OCI-LY7 (cell line): ENCODE measurements around the gene METTL3. TPM values are rescaled to one million over a fixed set of nuclear protein-coding genes. Genes with fewer than 3 reads are reported as not detected.

ENCODE experiments used
- BruUV-seq: library from RNA; stranded (reverse); fragments of 400-500 nt; replicated peaks from 2 replicates; lab custom pipeline; 2021; lab: Mats Ljungman, UMichigan
- CTCF ChIA-PET: fragments of 300-600 bp; sonication (Branson Sonifier 250); formaldehyde crosslinking; loops from one replicate; lab custom pipeline; 2022; ENCODE audit warnings: antibody characterized with exemption; ENCODE audit not compliant: unreplicated experiment; lab: Charles Lee
- POLR2A ChIA-PET: fragments of 300-600 bp; sonication (Branson Sonifier 250); formaldehyde crosslinking; loops from one replicate; lab custom pipeline; 2022; ENCODE audit warnings: antibody characterized with exemption; lab: Charles Lee
- DNase-seq: peaks from one replicate; pipeline ENCODE4 v3.0.0-alpha.2; 2015; ENCODE audit warnings: low spot score
- H2AFZ ChIP-seq: fragments of 200-600 bp; sonication (generic), shearing (Covaris generic); 2 replicates; pipeline ENCODE4 v1.6.1; 2014; ENCODE audit warnings: mild to moderate bottlenecking, antibody characterized with exemption, low read length, moderate library complexity
- H3K27ac ChIP-seq: fragments of 200-600 bp; sonication (generic); 2 replicates; pipeline ENCODE4 v1.5.1; 2014; ENCODE audit warnings: mixed run types, low read depth, mild to moderate bottlenecking, moderate library complexity, low read length, inconsistent platforms; ENCODE audit not compliant: poor library complexity, severe bottlenecking
- H3K36me3 ChIP-seq: fragments of 200-600 bp; sonication (generic); 2 replicates; pipeline ENCODE4 v1.6.1; 2014; ENCODE audit warnings: mild to moderate bottlenecking, antibody characterized with exemption, low read length, moderate library complexity, mixed read lengths; ENCODE audit not compliant: insufficient read depth
- H3K4me1 ChIP-seq: fragments of 200-600 bp; sonication (generic); 2 replicates; pipeline ENCODE4 v1.5.1; 2014; ENCODE audit warnings: mild to moderate bottlenecking, low read length; ENCODE audit not compliant: insufficient read depth, poor library complexity, severe bottlenecking
- H3K4me2 ChIP-seq: fragments of 200-600 bp; sonication (generic); 2 replicates; pipeline ENCODE4 v1.6.1; 2014; ENCODE audit warnings: mild to moderate bottlenecking, low read length
- H3K4me3 ChIP-seq: fragments of 200-600 bp; sonication (generic); 2 replicates; pipeline ENCODE4 v1.5.1; 2014; ENCODE audit warnings: mild to moderate bottlenecking, low read depth, low read length; ENCODE audit not compliant: poor library complexity, severe bottlenecking
- H3K79me2 ChIP-seq: fragments of 200-600 bp; sonication (generic); 2 replicates; pipeline ENCODE4 v1.6.1; 2016; ENCODE audit warnings: low read depth, mild to moderate bottlenecking, low read length, moderate library complexity, mixed read lengths; ENCODE audit not compliant: insufficient read depth
- H3K9me2 ChIP-seq: fragments of 200-600 bp; sonication (generic); 2 replicates; pipeline ENCODE4 v1.6.1; 2016; ENCODE audit warnings: mild to moderate bottlenecking, low read length, mixed read lengths; ENCODE audit not compliant: insufficient read depth
- H3K9me3 ChIP-seq: fragments of 200-600 bp; sonication (generic); 2 replicates; pipeline ENCODE4 v1.6.1; 2014; ENCODE audit warnings: mild to moderate bottlenecking, mixed run types, low read length, mixed read lengths
- H4K20me1 ChIP-seq: fragments of 200-600 bp; sonication (generic); 2 replicates; pipeline ENCODE4 v1.6.1; 2014; ENCODE audit warnings: mild to moderate bottlenecking, antibody characterized with exemption, low read length, moderate library complexity, mixed read lengths; ENCODE audit not compliant: insufficient read depth
- CTCF ChIP-seq: fragments of 200-600 bp; sonication (generic); conservative IDR thresholded peaks from 2 replicates; pipeline ENCODE4 v1.5.1; 2014; ENCODE audit warnings: mild to moderate bottlenecking, antibody characterized with exemption, low read length, moderate library complexity, mixed read lengths
- EZH2phosphoT487 ChIP-seq: fragments of 200-600 bp; sonication (generic); IDR thresholded peaks from 2 replicates; pipeline ENCODE4 v1.6.1; 2018; ENCODE audit warnings: low read depth, borderline replicate concordance, mild to moderate bottlenecking, mixed run types, antibody characterized with exemption, low read length, moderate library complexity, mixed read lengths
- intact Hi-C: fragments of 100-400 bp; cut with micrococcal nuclease; formaldehyde crosslinking; loops from one replicate; pipeline ENCODE4 v1.10.0; 2022; ENCODE audit not compliant: unreplicated experiment
- total RNA-seq, 2 experiments: library from RNA; depleted of rRNA in 1 of 2; stranded (reverse); fragments of >200 nt in 1 of 2; shearing (Covaris generic) in 1 of 2; gene quantifications; 2 replicates each; pipeline ENCODE4 v1.2.3, GENCODE V29; 2014 to 2022

METTL3 gene
- total RNA-seq, 2 experiments from 2014 or later = 101 to 145 TPM

GRCh38 chr14:21454843-21455544 is 56.1 kb downstream of the METTL3 start:
- H2AFZ ChIP-seq = 0 out of 2 replicates have a peak overlapping the region, but pooled peaks have one; percentile 70
- POLR2A ChIA-PET = interaction anchor here (0.9 to 4.1 kb wide), 7 partner anchors 8 to 185 kb away, joined by 3 to 35 read pairs (median 6); partner anchors contain the start of genes RAB2B, SALL2 and TOX4
- peaks cover 17% of the 10 kb centered on the region; the same call in 1 of the 2 replicates for H4K20me1 ChIP-seq
- intact Hi-C loops = no loop called here
- H3K36me3 ChIP-seq = peaks cover 42% of the 10 kb centered on the region
- peak; percentile 36 for DNase-seq
- BruUV-seq = TSS peak; percentile 63
- H3K9me2 ChIP-seq = no peaks in the 10 kb centered on the region
- peak overlapping the region; percentile 88 for H3K4me2 ChIP-seq
- peaks cover 23% of the 10 kb centered on the region for H3K4me1 ChIP-seq
- peaks cover 57% of the 10 kb centered on the region for H3K79me2 ChIP-seq
- H3K27ac ChIP-seq = peak overlapping the region; percentile 73
- TF ChIP-seq EZH2phosphoT487 (no peak), CTCF (no peak)
- H3K4me3 ChIP-seq = peak overlapping the region; percentile 91
- no peaks in the 10 kb centered on the region for H3K9me3 ChIP-seq
- CTCF ChIA-PET = interaction anchor here (0.6 to 1.7 kb wide), 3 partner anchors 10 to 146 kb away, joined by 3 to 5 read pairs (median 3); no protein-coding TSS in a partner anchor

- Histone ChIP-seq H4K20me1 (peaks cover 14% of the 10 kb centered on the region; the same call in 1 of the 2 replicates), H3K36me3 (peaks cover 53% of the 10 kb centered on the region), H3K9me2 (no peaks in the 10 kb centered on the region), H3K79me2 (peaks cover 92% of the 10 kb centered on the region), H3K4me2 (no peak overlapping the region), H3K9me3 (no peaks in the 10 kb centered on the region), H3K4me1 (peaks cover 22% of the 10 kb centered on the region), H2AFZ (no peak overlapping the region), H3K27ac (no peak overlapping the region), H3K4me3 (no peak overlapping the region)
- ChIA-PET CTCF (no interaction called here), POLR2A (interaction anchor here (1.1 kb wide), 1 partner anchor 13 kb away, joined by 5 read pairs; no protein-coding TSS in a partner anchor)
- intact Hi-C loops = no loop called here
- no TSS peak for BruUV-seq
- no peak for DNase-seq
- TF ChIP-seq CTCF (no peak), EZH2phosphoT487 (no peak)
These were observed 61.3 kb downstream of the METTL3 start for GRCh38 chr14:21449899-21450216.

Other genes starting within 250 kb of the METTL3 start
- 887 and 1,000 TPM in 2 replicates for gene HNRNPC, start 241.9 kb downstream of the METTL3 start, total RNA-seq (2014; rRNA removed; shearing (Covaris generic))
- 897 and 969 TPM in 2 replicates for gene HNRNPC, start 241.9 kb downstream of the METTL3 start, total RNA-seq (2022)
- gene RPGRIP1, start 231.3 kb downstream of the METTL3 start, total RNA-seq (2014; rRNA removed; shearing (Covaris generic)) = 0.13 TPM in 1 of 2 replicates, not detected in the other
- 0.39 and 0.51 TPM in 2 replicates for gene RPGRIP1, start 231.3 kb downstream of the METTL3 start, total RNA-seq (2022)
- 100 and 106 TPM in 2 replicates for gene SUPT16H, start 127.3 kb downstream of the METTL3 start, total RNA-seq (2014; rRNA removed; shearing (Covaris generic))
- gene SUPT16H, start 127.3 kb downstream of the METTL3 start, total RNA-seq (2022) = 146 and 151 TPM in 2 replicates
- gene CHD8, start 55.2 kb downstream of the METTL3 start, total RNA-seq (2014; rRNA removed; shearing (Covaris generic)) = 64.1 and 69.2 TPM in 2 replicates
- 115 and 124 TPM in 2 replicates for gene CHD8, start 55.2 kb downstream of the METTL3 start, total RNA-seq (2022)
- gene RAB2B, start 34.4 kb downstream of the METTL3 start, total RNA-seq (2014; rRNA removed; shearing (Covaris generic)) = 14.4 and 14.5 TPM in 2 replicates
- gene RAB2B, start 34.4 kb downstream of the METTL3 start, total RNA-seq (2022) = 18.7 and 24.2 TPM in 2 replicates
- gene TOX4, start 34.1 kb downstream of the METTL3 start, total RNA-seq (2014; rRNA removed; shearing (Covaris generic)) = 17.6 and 26.1 TPM in 2 replicates
- 56.2 and 65.4 TPM in 2 replicates for gene TOX4, start 34.1 kb downstream of the METTL3 start, total RNA-seq (2022)
- 7.9 and 8.2 TPM in 2 replicates for gene SALL2, start 15.0 kb upstream of the METTL3 start, total RNA-seq (2014; rRNA removed; shearing (Covaris generic))
- gene SALL2, start 15.0 kb upstream of the METTL3 start, total RNA-seq (2022) = 12.9 and 15.9 TPM in 2 replicates
- not detected in 2 replicates for gene OR10G3, start 68.7 kb upstream of the METTL3 start, total RNA-seq (2014; rRNA removed; shearing (Covaris generic))
- gene OR10G3, start 68.7 kb upstream of the METTL3 start, total RNA-seq (2022) = not detected in 2 replicates
- not detected in 2 replicates for gene OR10G2, start 123.6 kb upstream of the METTL3 start, total RNA-seq (2014; rRNA removed; shearing (Covaris generic))
- gene OR10G2, start 123.6 kb upstream of the METTL3 start, total RNA-seq (2022) = not detected in 2 replicates
- gene OR4E2, start 142.5 kb upstream of the METTL3 start, total RNA-seq (2014; rRNA removed; shearing (Covaris generic)) = not detected in 2 replicates
- gene OR4E2, start 142.5 kb upstream of the METTL3 start, total RNA-seq (2022) = not detected in 2 replicates
- not detected in 2 replicates for gene OR4E1, start 162.5 kb upstream of the METTL3 start, total RNA-seq (2014; rRNA removed; shearing (Covaris generic))
- gene OR4E1, start 162.5 kb upstream of the METTL3 start, total RNA-seq (2022) = not detected in 2 replicates